HL-60 (cell line): ENCODE measurements around the gene GLI3.

Source experiments
- DNase-seq, 2 experiments: peaks; one replicate each; pipeline ENCODE4 v3.0.0-alpha.2; 2010 to 2020; ENCODE audit warnings: low read depth in 1 of 2, low spot score in 1 of 2
- H3K27ac ChIP-seq: fragments of 250-450 bp; sonication (Bioruptor Pico); replicated peaks from 2 replicates; pipeline ENCODE4 v1.5.1; 2020; ENCODE audit warnings: mild to moderate bottlenecking, moderate library complexity
- H3K27me3 ChIP-seq: fragments of 250-450 bp; sonication (Bioruptor Pico); 2 replicates; pipeline ENCODE4 v1.5.1; 2021; ENCODE audit warnings: mild to moderate bottlenecking, moderate library complexity; ENCODE audit not compliant: insufficient read depth, poor library complexity, severe bottlenecking
- H3K4me3 ChIP-seq: replicated peaks from 2 replicates; pipeline ENCODE4 v1.5.1; 2011; ENCODE audit warnings: mild to moderate bottlenecking, control low read depth, low read length; ENCODE audit not compliant: insufficient read depth
- CTCF ChIP-seq: IDR thresholded peaks from one replicate; pipeline ENCODE4 v1.5.1; 2011; ENCODE audit warnings: low read length, control low read depth, inconsistent platforms; ENCODE audit not compliant: insufficient read depth
- GABPA ChIP-seq: IDR thresholded peaks from 2 replicates; pipeline ENCODE4 v1.6.1; 2012; ENCODE audit warnings: low read depth
- POLR2AphosphoS5 ChIP-seq: IDR thresholded peaks from 2 replicates; pipeline ENCODE4 v1.6.1; 2012; ENCODE audit warnings: low read depth
- SPI1 ChIP-seq: IDR thresholded peaks from 2 replicates; pipeline ENCODE4 v1.6.1; 2012; ENCODE audit warnings: low read depth, mild to moderate bottlenecking, borderline replicate concordance
- TF ChIP-seq, protein P1 (sequence below): IDR thresholded peaks from 2 replicates; pipeline ENCODE4 v1.6.1; 2012; ENCODE audit warnings: low read depth; ENCODE audit not compliant: insufficient replicate concordance

GLI3 gene

GRCh38 chr7:42144604-42145003, 92.4 kb downstream of the GLI3 start:
- TF ChIP-seq CTCF (no peak), GABPA (no peak), SPI1 (no peak), POLR2AphosphoS5 (no peak)
- TF ChIP-seq, protein P1, sequence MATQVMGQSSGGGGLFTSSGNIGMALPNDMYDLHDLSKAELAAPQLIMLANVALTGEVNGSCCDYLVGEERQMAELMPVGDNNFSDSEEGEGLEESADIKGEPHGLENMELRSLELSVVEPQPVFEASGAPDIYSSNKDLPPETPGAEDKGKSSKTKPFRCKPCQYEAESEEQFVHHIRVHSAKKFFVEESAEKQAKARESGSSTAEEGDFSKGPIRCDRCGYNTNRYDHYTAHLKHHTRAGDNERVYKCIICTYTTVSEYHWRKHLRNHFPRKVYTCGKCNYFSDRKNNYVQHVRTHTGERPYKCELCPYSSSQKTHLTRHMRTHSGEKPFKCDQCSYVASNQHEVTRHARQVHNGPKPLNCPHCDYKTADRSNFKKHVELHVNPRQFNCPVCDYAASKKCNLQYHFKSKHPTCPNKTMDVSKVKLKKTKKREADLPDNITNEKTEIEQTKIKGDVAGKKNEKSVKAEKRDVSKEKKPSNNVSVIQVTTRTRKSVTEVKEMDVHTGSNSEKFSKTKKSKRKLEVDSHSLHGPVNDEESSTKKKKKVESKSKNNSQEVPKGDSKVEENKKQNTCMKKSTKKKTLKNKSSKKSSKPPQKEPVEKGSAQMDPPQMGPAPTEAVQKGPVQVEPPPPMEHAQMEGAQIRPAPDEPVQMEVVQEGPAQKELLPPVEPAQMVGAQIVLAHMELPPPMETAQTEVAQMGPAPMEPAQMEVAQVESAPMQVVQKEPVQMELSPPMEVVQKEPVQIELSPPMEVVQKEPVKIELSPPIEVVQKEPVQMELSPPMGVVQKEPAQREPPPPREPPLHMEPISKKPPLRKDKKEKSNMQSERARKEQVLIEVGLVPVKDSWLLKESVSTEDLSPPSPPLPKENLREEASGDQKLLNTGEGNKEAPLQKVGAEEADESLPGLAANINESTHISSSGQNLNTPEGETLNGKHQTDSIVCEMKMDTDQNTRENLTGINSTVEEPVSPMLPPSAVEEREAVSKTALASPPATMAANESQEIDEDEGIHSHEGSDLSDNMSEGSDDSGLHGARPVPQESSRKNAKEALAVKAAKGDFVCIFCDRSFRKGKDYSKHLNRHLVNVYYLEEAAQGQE = no peak
- DNase-seq = no peak
- peaks cover 7% of the 10 kb centered on the region for H3K27me3 ChIP-seq
- no peak overlapping the region for H3K4me3 ChIP-seq
- no peak overlapping the region for H3K27ac ChIP-seq

DNA sequence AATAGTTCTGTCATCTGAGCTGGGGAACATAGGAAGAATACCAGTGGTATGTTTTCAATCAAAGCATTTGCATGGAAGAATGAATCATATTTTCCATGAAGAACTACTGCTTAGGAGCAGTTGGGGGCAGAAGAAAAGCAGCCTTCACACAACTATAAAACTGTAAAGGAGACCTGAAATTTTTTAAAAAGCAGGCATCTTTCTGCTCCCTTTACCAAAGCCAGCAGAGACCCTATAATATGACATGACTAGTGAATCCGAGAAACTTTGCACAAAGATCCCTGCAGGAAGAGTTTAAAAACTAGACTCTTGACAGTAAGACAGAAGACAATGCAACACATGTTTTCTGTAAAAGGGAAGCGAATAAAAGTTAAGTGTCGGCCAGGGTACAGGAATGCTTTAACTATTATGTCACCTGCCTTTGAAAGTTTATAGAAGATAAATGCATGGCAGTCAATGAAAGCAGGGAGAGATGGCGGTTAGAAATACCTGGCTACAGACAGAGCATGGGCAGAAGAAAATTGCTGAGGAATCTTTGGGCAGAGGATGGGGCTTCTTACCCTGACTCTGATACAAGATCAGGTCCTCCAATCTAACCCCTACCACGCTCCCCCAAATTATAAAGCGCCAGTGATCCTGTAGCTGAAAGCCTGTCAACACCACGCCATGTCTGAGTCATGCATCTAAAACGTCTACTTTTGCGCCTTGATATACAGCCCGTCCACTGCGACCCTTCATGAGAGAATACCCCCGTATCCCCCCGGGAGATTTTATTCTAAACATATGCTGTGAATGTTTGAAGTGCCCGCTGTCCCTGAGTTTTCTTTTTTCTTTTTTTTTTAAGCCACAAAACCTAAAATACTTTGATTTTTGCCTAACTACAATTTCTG, 93.1 kb downstream of the GLI3 start:
- TF ChIP-seq POLR2AphosphoS5 (no peak), CTCF (no peak), SPI1 (no peak), GABPA (no peak)
- TF ChIP-seq, protein P1 = no peak
- Histone ChIP-seq H3K27me3 (peaks cover 2% of the 10 kb centered on the region), H3K27ac (no peak overlapping the region), H3K4me3 (no peak overlapping the region)
- DNase-seq = no peak

DNA sequence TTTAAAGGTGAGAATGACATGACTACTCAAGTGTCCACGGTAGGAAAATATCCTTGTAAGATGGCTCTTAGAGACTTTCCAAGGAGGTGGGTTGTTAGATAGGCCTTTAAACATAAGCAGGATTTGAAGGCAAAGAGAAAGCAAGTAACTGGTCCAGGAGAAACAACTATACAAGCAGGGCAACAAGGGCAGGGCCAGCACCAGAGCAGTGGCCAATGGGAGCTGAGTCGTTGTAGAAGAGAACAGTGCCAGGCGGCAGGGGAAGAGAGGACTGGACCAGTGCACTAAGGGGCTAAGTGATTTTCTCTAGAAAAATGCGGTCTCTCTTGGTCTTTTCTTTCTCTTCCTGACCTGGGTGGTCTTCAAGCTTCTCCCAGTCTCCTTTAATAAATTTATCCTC, 94.9 kb downstream of the GLI3 start:
- peaks cover 2% of the 10 kb centered on the region for H3K27me3 ChIP-seq
- H3K27ac ChIP-seq = no peak overlapping the region
- no peak overlapping the region for H3K4me3 ChIP-seq
- no peak for TF ChIP-seq POLR2AphosphoS5
- TF ChIP-seq SPI1 = no peak
- TF ChIP-seq CTCF = no peak
- TF ChIP-seq, protein P1 = no peak
- TF ChIP-seq GABPA = no peak
- DNase-seq = no peak
